HG03571 (cell line): Measurements from ENCODE around the gene IGFL2.
"Not testable (repeated sequence)": the region's sequence is repeated elsewhere in the genome, so short reads cannot be mapped to it uniquely, and the experiment has no call there.

ENCODE experiments used
- ATAC-seq: cut with Tn5 transposase; IDR thresholded peaks from one replicate; pipeline ENCODE4 v1.9.1; 2021; ENCODE audit not compliant: unreplicated experiment

Gene IGFL2

GRCh38 chr19:46141421-46141820 lies 6.6 kb upstream of the IGFL2 start:
- no peak for ATAC-seq

GRCh38 chr19:46142294-46142693 lies 5.7 kb upstream of the IGFL2 start:
- ATAC-seq, result no peak

- ATAC-seq, result no peak
Measured at GRCh38 chr19:46144756-46145155, 3.3 kb upstream of the IGFL2 start.

GRCh38 chr19:46147166-46147740 lies 785 bp upstream of the IGFL2 start:
- no peak for ATAC-seq

GRCh38 chr19:46150606-46151005 lies 2.6 kb downstream of the IGFL2 start:
- ATAC-seq, result no peak

- ATAC-seq, result no peak
Measured at GRCh38 chr19:46155237-46155636, 7.2 kb downstream of the IGFL2 start.

DNA sequence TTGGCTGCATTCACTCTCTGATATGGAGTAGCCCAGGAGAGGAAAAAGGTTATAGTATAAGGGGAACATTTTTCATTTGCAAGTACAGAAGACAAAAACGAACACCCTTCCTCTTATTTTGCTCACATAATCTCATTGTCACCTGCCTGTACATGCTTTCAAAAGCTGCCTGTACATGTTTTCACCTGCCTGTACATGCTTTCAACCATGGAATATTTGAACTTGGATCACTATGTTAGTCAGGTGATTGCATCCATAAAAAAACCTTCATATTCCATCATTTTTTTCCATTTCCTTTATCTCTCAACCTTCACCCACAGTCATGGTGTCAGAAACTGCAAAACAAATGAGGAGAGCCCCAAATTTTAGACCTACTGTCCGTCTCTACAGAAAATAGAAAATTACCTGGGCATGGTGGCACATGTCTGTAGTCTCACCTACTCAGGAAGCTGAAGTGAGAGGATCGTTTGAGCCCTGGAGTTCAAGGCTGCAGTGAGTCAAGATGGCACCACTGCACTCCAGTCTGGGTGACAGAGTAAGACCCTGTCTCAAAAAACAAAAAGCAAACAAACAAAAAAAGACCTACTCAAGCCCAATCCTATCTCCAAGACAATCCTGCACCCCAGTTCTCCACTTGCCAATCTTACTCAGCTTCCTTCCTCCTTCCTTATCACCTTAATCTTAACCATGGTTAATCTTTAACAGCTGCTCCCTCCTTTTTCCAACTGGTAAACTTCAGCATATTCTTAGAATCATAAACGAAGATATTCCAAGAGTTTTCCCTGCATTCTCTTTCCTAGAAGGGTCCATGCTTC lies 11.6 kb downstream of the IGFL2 start:
- ATAC-seq, result no peak

GRCh38 chr19:46160233-46160775 lies 12.3 kb downstream of the IGFL2 start:
- no peak for ATAC-seq

DNA sequence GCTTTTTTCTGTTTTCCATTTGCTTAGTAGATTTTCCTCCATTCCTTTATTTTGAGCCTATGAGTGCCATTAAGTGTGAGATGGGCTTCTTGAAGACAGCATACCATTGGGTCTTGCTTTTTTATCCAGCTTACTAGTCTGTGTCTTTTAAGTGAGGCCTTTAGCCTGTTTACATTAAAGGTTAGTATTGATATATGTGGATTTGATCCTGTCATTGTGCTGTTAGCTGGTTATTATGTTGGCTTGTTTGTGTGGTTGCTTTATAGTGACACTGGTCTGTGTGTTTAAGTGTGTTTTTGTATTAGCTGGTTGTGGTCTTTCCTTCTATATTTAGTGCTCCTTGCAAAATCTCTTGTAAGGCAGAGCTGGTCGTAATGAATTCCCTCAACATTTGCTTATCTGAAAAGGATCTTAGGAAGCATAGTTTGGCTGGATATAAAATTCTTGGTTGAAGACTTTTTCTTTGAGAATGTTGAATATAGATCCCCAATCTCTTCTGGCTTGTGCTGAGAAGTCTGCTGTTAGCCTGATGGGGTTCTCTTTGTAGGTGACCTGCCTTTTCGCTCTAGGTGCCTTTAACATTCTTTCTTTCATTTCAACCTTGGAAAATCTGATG lies 13.7 kb downstream of the IGFL2 start:
- not testable (repeated sequence) for ATAC-seq

DNA sequence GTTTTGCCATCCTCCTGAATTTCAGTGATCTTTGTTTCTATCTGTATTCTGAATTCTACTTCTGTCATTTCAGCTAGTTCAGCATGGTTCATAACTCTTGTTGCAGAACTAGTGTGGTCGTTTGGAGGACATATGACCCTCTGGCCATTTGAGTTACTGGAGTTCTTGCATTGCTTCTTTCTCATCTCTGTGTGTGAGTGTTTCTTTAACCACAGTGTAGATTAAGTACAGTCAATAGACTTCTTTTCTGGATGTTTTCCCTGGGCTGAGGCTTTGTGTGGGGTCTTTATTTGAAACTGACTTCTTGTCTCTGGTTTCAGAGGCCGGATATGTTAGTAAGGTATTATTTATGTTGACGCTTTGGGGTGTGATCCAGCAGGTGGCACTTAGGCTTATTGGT lies 14.7 kb downstream of the IGFL2 start:
- no peak for ATAC-seq

- ATAC-seq, result no peak
Measured at GRCh38 chr19:46173886-46174480, 25.9 kb downstream of the IGFL2 start.

DNA sequence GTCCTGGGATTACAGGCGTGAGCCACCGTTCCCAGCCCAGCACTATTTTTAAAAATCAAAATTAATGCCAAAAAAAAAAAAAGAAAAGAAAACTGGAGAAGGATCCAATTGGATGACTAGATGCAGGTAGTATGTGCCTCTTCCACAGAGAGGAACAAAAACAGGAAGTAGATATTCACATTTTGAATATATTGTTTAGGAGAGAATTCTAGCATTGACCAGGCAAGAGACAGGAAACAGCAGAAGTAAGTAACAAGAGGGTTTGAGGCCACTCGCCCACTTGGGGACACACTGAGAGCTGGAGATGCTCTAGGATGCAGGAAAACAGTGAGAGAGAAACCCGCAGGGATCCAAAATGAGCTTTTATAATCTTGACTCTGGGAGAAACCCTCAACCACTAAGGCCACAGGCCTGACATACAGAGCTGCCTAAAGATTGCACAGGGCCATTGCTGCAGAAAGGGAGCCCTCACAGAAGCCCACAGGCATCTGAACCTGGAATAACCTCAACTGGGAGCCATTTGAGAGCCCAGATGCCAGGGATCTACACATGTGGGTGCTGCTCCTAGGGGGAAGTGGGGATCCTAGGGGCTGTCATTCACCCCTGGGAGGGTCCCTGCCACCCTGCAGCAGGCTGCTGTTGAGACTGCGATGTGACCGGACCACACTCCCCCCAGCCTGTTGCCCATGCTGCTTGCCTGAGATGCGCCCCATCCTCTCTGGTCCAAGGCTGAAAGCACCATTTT lies 28.2 kb downstream of the IGFL2 start:
- no peak for ATAC-seq

DNA sequence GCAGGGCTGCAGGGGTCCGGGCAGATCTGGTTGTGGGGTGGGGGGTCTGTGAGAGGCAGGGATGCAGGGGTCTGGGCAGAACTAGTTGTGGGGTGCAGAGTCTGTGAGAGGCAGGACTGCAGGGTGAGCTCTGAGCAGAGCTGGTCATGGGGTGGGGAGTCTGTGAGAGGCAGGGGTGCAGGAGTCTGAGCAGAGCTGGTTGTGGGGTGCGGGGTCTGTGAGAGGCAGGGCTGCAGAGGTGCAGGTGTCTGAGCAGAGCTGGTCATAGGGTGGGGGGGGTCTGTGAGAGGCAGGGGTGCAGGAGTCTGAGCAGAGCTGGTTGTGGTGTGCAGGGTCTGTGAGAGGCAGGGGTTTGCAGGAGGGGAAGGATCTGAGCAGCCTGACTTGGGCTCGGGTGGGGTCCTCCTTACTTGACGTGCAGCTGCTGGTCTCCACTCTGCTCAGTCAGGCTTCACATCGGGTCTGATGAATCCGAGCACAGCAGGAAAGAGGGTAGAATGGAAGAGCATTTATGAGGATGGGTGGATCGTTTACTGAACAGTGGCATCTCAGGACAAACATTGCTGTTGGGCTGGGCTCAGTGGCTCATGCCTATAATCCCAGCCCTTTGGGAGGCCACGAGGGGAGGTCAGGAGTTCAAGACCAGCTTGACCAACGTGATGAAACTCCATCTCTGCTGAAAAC lies 31.2 kb downstream of the IGFL2 start:
- ATAC-seq, result no peak

DNA sequence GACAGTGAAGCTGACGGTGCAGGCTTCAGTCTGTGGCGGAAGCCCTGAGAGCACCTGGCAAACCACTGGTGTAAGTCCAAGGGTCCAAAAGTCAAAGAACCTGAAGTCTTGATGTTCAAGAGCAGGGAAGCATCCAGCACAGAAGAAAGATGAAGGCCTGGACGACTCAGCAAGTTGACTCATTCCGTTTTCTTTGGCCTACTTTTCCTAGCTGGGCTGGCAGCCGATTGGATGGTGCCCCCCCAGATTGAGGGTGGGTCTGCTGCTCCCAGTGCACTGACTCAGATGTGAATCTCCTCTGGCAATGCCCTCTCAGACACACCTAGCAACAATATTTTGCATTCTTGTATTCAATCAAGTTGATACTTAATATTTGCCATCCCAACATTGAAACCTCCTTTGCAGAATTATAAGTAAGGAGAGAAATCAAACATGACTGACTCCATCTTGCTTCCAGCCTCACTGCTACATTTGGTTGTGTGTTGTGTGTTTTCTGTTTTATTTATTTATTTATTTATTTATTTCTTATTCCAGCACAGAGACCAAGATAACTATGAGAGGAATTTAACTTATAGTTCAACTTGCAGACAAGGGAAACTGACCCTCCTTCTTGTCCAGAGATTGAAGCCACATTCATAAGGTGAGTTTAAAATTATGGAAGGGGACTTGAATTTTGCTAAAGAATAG lies 32.8 kb downstream of the IGFL2 start:
- no peak for ATAC-seq

DNA sequence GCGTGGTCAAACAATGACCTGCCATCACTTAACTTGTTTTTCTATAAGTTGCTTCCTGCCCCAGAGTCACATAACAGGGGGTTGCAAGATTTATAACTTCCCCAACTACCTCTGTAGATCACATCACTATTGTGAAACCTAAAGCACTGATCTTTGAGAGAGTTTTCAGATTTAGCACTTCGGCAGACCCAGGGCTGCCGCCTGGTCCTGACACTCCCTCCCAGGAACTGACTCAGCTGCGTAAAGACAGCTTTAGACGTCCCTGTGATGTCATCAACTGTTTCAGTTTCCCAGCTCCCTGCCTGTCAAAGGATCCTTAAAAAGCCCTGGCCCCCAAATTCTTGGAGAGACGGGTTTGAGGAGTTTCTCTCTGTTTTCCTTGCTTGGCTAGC lies 33.3 kb downstream of the IGFL2 start:
- no peak for ATAC-seq

DNA sequence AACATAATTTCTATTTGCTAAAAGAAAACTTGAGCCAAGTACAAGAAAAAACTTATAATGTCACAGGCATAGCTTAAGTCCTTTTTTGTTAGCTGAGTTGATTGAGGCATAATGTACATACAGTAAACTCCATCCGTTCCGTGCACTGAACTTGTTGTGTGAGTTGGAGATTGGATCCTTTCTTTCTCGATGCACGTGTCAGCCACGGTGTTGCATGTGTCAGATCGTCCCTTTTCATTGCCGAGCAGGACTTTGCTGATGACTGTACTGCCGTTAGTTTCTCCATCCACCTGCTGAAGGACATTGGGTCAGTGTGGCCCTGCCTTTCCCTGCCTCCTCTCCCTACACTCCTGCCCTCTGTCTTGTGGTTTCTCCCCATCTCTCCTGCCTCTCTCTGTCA lies 34.4 kb downstream of the IGFL2 start:
- no peak for ATAC-seq

DNA sequence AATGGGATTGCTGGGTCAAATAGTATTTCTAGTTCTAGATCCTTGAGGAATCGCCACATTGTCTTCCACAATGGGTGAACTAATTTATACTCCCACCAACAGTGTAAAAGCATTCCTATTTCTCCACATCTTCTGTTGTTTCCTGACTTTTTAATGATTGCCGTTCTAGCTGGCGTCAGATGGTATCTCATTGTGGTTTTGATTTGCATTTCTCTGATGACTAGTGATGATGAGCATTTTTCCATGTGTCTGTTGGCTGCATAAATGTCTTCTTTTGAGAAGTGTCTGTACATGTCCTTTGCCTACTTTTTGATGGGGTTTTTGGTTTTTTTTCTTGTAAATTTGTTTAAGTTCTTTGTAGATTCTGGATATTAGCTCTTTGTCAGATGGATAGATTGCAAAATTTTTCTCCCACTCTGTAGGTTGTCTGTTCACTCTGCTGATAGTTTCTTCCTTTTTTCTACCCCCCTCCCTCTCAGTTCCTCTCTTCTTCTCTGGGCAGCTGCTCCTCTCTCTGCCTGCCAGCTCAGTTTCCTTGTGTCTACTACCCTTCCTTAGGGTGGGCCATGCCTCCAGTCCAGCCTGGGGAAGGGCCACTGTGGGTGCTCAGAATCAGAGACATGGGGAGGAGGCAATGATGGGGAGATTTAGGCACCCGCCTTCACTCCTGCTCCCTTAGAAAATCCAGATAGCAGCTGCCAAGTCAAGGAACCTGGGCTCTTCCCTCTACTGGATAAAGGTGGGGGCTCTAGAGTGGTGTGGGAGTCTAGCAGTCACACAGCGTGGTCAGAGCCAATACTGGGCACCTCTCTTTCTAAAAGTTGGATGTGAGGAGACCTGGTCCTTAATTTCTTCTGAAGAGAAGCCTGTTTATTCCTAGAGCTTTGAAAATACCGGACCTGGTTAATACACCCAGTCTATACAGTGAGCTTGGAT lies 37.0 kb downstream of the IGFL2 start:
- not testable (repeated sequence) for ATAC-seq

DNA sequence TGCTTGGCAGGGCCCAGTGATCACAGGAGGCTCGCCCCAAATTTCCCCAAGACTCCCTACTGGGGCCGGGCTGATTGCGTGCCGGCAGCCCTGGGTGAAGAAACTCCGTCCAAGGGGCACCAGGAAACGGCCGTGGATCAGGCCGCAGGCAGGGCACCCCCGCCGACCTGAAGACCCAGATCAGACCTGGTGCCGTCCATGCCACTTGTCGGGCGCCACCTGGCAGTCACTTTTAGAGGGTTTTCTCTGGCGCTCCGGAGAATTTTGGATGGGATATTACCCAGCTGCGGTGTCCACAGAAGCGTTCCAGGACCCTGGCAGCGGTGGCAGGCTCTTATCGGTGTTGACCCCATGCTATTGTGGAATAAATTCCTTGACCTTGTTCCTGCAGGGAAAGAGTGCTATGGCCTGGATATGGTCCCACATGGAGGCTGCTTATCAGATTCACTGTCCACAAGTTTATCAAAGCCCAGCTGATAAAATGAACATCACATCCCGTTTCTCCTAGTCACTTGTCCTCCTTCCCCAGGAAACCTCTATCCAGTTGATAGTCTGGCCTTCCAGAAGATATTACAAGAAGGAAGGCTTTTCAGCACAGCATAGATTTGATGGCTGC lies 38.2 kb downstream of the IGFL2 start:
- no peak for ATAC-seq
